Stomach (tissue), 4 donors: ENCODE results near the gene PALLD.

ENCODE experiments used
- EP300 ChIP-seq: sonication (generic); formaldehyde crosslinking; IDR thresholded peaks from one replicate; pipeline ENCODE4 v1.6.1; 2017; ENCODE audit warnings: antibody characterized with exemption
- POLR2A ChIP-seq, 4 donors: fragments of 450-650 bp; IDR thresholded peaks; one replicate each; pipeline ENCODE4 v1.6.1; 2016; ENCODE audit warnings: antibody characterized with exemption in 4 of 4, control low read depth in 2 of 4, mild to moderate bottlenecking in 1 of 4, moderate library complexity in 1 of 4
- TF ChIP-seq, protein P1 (sequence below), 7 experiments: fragments of 450-650 bp in 4 of 7; fragments of 200-600 bp in 3 of 7; sonication (generic) in 3 of 7; IDR thresholded peaks; one replicate each; pipeline ENCODE4 v1.5.1; 2016 to 2019; ENCODE audit warnings: antibody characterized with exemption in 7 of 7, control low read depth in 2 of 7, mild to moderate bottlenecking in 1 of 7

DNA sequence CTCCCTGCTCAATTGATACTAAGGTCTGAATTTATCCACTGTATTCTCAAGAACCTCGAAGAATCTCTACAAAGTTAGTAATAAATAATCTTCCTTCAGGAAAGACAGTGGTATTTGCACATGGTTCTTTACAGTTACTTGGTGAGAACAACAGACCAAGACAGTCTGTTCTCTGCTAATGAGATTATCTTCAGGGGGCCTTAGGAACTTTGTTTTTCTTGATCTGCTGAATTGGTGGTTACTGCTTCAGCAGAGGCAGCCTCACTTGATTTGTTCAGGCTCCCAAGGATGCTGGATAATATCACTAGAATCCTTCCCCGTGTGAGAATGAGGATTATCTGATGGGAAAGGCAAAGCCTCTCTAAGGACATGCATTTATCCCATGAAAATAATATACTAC lies 448.4 kb downstream of the PALLD start:
- TF ChIP-seq, protein P1, sequence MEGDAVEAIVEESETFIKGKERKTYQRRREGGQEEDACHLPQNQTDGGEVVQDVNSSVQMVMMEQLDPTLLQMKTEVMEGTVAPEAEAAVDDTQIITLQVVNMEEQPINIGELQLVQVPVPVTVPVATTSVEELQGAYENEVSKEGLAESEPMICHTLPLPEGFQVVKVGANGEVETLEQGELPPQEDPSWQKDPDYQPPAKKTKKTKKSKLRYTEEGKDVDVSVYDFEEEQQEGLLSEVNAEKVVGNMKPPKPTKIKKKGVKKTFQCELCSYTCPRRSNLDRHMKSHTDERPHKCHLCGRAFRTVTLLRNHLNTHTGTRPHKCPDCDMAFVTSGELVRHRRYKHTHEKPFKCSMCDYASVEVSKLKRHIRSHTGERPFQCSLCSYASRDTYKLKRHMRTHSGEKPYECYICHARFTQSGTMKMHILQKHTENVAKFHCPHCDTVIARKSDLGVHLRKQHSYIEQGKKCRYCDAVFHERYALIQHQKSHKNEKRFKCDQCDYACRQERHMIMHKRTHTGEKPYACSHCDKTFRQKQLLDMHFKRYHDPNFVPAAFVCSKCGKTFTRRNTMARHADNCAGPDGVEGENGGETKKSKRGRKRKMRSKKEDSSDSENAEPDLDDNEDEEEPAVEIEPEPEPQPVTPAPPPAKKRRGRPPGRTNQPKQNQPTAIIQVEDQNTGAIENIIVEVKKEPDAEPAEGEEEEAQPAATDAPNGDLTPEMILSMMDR (IDR thresholded peaks at IDR 0.05), result no peak
- TF ChIP-seq POLR2A (IDR thresholded peaks at IDR 0.05) (no peak), EP300 (no peak)
